Measurements from ENCODE around the gene BANK1.

GRCh38 chr4:101942891-101943290, 152.4 kb downstream of the BANK1 start:
- TF ChIP-seq, protein P1, sequence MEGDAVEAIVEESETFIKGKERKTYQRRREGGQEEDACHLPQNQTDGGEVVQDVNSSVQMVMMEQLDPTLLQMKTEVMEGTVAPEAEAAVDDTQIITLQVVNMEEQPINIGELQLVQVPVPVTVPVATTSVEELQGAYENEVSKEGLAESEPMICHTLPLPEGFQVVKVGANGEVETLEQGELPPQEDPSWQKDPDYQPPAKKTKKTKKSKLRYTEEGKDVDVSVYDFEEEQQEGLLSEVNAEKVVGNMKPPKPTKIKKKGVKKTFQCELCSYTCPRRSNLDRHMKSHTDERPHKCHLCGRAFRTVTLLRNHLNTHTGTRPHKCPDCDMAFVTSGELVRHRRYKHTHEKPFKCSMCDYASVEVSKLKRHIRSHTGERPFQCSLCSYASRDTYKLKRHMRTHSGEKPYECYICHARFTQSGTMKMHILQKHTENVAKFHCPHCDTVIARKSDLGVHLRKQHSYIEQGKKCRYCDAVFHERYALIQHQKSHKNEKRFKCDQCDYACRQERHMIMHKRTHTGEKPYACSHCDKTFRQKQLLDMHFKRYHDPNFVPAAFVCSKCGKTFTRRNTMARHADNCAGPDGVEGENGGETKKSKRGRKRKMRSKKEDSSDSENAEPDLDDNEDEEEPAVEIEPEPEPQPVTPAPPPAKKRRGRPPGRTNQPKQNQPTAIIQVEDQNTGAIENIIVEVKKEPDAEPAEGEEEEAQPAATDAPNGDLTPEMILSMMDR (IDR thresholded peaks at IDR 0.05), result no peak
- TF ChIP-seq SIN3A (IDR thresholded peaks at IDR 0.05; ENCODE audit: borderline replicate concordance, insufficient read depth, low read depth, low read length) (no peak), REST (IDR thresholded peaks at IDR 0.05; ENCODE audit: insufficient read depth in 1 of 2, low read depth in 2 of 2, low read length in 1 of 2) (no peak)

Data from Panc1 (cell line).